Chondrocyte (in vitro differentiated cells): ENCODE data around the gene ADCY10. TPM values are rescaled to one million over a fixed set of nuclear protein-coding genes. Genes with fewer than 3 reads are reported as not detected.

Source experiments
- DNase-seq: peaks from one replicate; pipeline ENCODE4 v3.0.0; 2021; ENCODE audit warnings: mixed read lengths, low spot score
- H3K27ac Mint-ChIP-seq: one replicate; pipeline ENCODE4 v1.8.0; 2021; ENCODE audit warnings: mild to moderate bottlenecking, moderate library complexity, mixed read lengths; ENCODE audit not compliant: unreplicated experiment
- H3K27me3 Mint-ChIP-seq: 2 replicates; pipeline ENCODE4 v1.8.0; 2021; ENCODE audit warnings: low read depth, mixed read lengths
- H3K36me3 Mint-ChIP-seq: 2 replicates; pipeline ENCODE4 v1.8.0; 2021; ENCODE audit warnings: low read depth, mixed read lengths
- H3K4me1 Mint-ChIP-seq: 2 replicates; pipeline ENCODE4 v1.8.0; 2021; ENCODE audit warnings: low read depth, mild to moderate bottlenecking, mixed read lengths
- H3K4me3 Mint-ChIP-seq: one replicate; pipeline ENCODE4 v1.8.0; 2021; ENCODE audit warnings: mild to moderate bottlenecking, moderate library complexity, mixed read lengths; ENCODE audit not compliant: unreplicated experiment
- H3K9me3 Mint-ChIP-seq: 2 replicates; pipeline ENCODE4 v1.8.0; 2021; ENCODE audit warnings: low read depth, mixed read lengths
- total RNA-seq: library from RNA; stranded (reverse); gene quantifications from 3 replicates; pipeline ENCODE4 v1.2.1, GENCODE V29; 2021
- TF ChIP-seq, protein P1 (sequence below): fragments of 200-600 bp; sonication (generic); IDR thresholded peaks from 2 replicates; pipeline ENCODE4 v1.5.0; 2021; ENCODE audit warnings: antibody characterized with exemption, mild to moderate bottlenecking, moderate library complexity

The ADCY10 gene
- total RNA-seq, 1 donor from 2014 or later = 0.07 TPM

DNA sequence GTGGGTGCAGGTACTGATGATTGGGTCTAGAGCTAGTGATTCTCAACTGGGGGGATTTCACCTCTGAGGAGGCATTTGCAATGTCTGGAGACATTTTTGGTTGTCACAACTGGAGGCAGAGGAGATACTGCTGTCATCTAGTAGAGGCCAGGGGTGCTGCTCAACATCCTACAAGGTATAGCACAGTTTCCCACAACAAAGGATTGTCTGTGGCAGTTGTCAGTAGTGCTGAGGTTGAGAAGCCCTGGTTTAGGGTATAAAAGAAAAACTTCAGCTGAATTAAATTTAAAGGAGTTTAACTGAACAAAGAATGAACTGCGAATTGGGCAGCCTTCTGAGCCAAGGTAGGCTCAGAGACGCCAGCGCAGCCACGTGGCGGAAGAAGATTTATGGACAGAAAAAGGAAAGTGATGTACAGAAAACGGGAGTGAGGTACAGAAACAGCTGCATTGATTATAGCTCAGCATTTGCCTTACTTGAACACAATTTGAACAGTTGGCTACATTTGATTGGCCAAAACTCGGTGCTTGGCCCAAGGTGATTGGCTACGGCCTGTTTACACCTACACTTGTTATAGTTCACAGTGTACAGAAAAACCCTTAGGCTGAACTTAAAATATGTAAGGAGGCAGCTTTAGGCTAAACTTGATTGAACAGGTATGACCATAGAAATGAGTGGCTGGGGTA lies 151.7 kb downstream of the ADCY10 start:
- H3K9me3 Mint-ChIP-seq = no peaks in the 10 kb centered on the region
- DNase-seq = no peak
- no peak overlapping the region for H3K27ac Mint-ChIP-seq
- peaks cover 57% of the 10 kb centered on the region for H3K4me1 Mint-ChIP-seq
- H3K27me3 Mint-ChIP-seq = no peaks in the 10 kb centered on the region
- H3K36me3 Mint-ChIP-seq = peaks cover 5% of the 10 kb centered on the region
- no peak overlapping the region for H3K4me3 Mint-ChIP-seq
- TF ChIP-seq, protein P1, sequence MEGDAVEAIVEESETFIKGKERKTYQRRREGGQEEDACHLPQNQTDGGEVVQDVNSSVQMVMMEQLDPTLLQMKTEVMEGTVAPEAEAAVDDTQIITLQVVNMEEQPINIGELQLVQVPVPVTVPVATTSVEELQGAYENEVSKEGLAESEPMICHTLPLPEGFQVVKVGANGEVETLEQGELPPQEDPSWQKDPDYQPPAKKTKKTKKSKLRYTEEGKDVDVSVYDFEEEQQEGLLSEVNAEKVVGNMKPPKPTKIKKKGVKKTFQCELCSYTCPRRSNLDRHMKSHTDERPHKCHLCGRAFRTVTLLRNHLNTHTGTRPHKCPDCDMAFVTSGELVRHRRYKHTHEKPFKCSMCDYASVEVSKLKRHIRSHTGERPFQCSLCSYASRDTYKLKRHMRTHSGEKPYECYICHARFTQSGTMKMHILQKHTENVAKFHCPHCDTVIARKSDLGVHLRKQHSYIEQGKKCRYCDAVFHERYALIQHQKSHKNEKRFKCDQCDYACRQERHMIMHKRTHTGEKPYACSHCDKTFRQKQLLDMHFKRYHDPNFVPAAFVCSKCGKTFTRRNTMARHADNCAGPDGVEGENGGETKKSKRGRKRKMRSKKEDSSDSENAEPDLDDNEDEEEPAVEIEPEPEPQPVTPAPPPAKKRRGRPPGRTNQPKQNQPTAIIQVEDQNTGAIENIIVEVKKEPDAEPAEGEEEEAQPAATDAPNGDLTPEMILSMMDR = no peak

DNA sequence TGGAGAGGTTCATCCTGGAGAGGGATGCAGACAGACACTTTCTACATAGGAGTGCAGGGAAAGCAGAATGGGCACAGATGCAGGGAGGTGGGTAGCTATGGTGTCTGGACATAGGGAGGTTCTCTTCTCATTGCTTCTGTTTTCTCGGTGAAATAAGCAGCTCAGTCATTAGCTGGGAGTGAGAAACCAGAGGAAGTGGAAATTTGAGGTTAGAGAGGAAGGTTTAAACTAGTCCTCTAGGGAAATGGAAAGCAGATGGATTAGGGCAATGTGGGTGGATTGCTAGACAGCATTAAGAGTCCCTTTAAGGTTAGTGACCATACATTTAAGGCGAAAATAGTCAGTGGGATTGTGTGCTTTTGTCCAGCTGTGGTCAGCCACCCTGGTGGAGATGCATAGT lies 152.5 kb downstream of the ADCY10 start:
- Mint-ChIP-seq H3K27ac (peak overlapping the region; percentile 18), H3K4me3 (no peak overlapping the region), H3K36me3 (peaks cover 1% of the 10 kb centered on the region), H3K4me1 (peaks cover 64% of the 10 kb centered on the region), H3K27me3 (no peaks in the 10 kb centered on the region), H3K9me3 (no peaks in the 10 kb centered on the region)
- TF ChIP-seq, protein P1 = no peak
- no peak for DNase-seq

Other genes starting within 250 kb of the ADCY10 start
- 195 to 215 TPM (median 198 TPM) in 3 replicates for gene MPZL1, start 192.2 kb downstream of the ADCY10 start, total RNA-seq
- gene DCAF6, start 22.5 kb upstream of the ADCY10 start, total RNA-seq = 48.0 to 53.2 TPM (median 49.4 TPM) in 3 replicates
- gene MPC2, start 22.9 kb upstream of the ADCY10 start, total RNA-seq = 50.4 to 65.1 TPM (median 51.6 TPM) in 3 replicates
- 30.8 to 33.5 TPM (median 32.8 TPM) in 3 replicates for gene GPR161, start 222.8 kb upstream of the ADCY10 start, total RNA-seq